Uterus (tissue), 2 donors: ENCODE measurements around the gene MPC1.

Experiments used
- CTCF ChIP-seq, 4 experiments: fragments of 200-600 bp in 2 of 4; fragments of 450-650 bp in 2 of 4; sonication (generic) in 2 of 4; IDR thresholded peaks; one replicate each; pipeline ENCODE4 v1.5.1; 2016 to 2019; ENCODE audit warnings: antibody characterized with exemption in 4 of 4, mild to moderate bottlenecking in 2 of 4, moderate library complexity in 1 of 4
- POLR2A ChIP-seq, 2 donors: fragments of 450-650 bp; IDR thresholded peaks; one replicate each; pipeline ENCODE4 v1.6.1; 2016; ENCODE audit warnings: antibody characterized with exemption in 2 of 2, mild to moderate bottlenecking in 1 of 2, moderate library complexity in 1 of 2

GRCh38 chr6:166351715-166352285 is 30.9 kb downstream of the MPC1 start:
- TF ChIP-seq CTCF (IDR thresholded peaks at IDR 0.05) (no peak), POLR2A (IDR thresholded peaks at IDR 0.05) (no peak)
